Neuron (in vitro differentiated cells): Measurements from ENCODE around the gene CLK2.
A peak's percentile ranks its signal among the peaks of the same experiment; 100 is the strongest.

Experiments used
- H2AFZ ChIP-seq: one replicate; pipeline ENCODE4 v1.6.1; 2013; ENCODE audit warnings: low read depth, mild to moderate bottlenecking, inconsistent platforms, low read length, moderate library complexity
- H3K27me3 ChIP-seq: one replicate; pipeline ENCODE4 v1.6.1; 2013; ENCODE audit warnings: low read length; ENCODE audit not compliant: insufficient read depth
- H3K36me3 ChIP-seq: one replicate; pipeline ENCODE4 v1.6.1; 2013; ENCODE audit warnings: low read length; ENCODE audit not compliant: insufficient read depth
- H3K4me1 ChIP-seq: one replicate; pipeline ENCODE4 v1.6.1; 2013; ENCODE audit warnings: low read length; ENCODE audit not compliant: insufficient read depth
- H3K4me3 ChIP-seq: 2 replicates; pipeline ENCODE4 v1.5.1; 2013; ENCODE audit warnings: mild to moderate bottlenecking, low read length, moderate library complexity
- H3K9me3 ChIP-seq: one replicate; pipeline ENCODE4 v1.6.1; 2013; ENCODE audit warnings: low read length

The CLK2 gene

DNA sequence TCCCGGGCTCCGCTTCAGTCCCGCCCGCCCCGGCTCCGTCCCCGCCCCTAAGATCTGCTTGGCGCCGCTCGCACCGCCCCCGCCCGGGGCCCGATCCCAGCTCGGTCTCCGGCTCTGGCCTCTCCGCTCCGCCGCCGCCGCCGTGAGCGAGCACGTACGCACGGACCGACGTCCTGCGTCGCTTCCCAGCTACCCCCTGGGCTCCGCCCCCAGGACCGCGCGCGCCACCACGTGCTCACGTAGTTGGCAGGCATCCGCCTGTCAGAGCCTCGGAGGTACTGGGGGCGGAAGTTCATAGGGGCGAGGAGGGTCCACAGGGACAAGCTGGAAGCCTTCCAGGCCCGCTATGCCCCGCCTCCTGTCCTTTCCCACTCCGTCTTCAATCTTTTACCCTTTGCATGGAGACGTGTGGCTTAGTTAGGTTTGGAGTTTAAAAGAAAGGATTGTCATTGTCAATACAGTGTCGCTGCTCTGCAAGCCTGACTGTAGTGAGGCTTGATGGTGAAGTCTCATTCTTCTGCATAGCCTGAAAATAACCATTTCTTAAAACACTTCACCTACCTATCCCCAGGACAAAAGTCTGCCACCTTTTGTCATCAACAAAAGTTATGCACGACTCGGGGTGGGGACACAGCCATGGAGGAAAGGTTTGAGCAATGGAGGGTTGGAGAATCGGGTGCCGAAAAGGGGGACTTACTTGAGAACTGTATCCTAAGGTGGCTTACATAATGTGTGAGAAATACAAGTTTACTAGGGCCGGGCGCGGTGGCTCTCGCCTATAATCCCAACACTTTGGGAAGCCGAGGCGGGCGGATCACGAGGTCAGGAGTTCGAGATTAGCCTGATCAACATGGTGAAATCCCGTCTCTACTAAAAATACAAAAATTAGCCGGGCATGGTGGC is at the start of gene CLK2:
Gene CLK2 (minus strand): TSS at position 162 of the 903 bp plus-strand sequence. CDS start 2,527 bp downstream, outside the sequence.
- Histone ChIP-seq H3K27me3 (no peaks in the 10 kb centered on the region), H3K36me3 (peaks cover 27% of the 10 kb centered on the region), H2AFZ (peak within 1 kb of the TSS; percentile 81), H3K4me1 (peaks cover 16% of the 10 kb centered on the region), H3K4me3 (peak within 1 kb of the TSS; percentile 91), H3K9me3 (no peaks in the 10 kb centered on the region)

DNA sequence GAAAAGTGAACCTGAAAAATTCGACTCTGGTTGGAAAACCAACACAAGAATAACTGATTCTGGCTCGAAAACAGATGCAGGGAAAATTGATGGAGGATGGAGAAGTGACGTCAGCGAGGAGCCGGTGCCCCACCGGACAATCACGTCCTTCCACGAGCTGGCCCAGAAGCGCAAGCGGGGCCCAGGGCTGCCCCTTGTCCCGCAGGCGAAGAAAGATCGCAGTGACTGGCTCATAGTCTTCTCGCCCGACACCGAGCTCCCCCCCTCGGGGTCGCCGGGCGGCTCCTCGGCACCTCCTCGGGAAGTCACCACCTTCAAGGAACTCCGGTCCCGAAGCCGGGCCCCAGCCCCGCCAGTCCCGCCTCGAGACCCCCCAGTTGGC is 49.3 kb upstream of the CLK2 start:
- peaks cover 46% of the 10 kb centered on the region for H3K36me3 ChIP-seq

DNA sequence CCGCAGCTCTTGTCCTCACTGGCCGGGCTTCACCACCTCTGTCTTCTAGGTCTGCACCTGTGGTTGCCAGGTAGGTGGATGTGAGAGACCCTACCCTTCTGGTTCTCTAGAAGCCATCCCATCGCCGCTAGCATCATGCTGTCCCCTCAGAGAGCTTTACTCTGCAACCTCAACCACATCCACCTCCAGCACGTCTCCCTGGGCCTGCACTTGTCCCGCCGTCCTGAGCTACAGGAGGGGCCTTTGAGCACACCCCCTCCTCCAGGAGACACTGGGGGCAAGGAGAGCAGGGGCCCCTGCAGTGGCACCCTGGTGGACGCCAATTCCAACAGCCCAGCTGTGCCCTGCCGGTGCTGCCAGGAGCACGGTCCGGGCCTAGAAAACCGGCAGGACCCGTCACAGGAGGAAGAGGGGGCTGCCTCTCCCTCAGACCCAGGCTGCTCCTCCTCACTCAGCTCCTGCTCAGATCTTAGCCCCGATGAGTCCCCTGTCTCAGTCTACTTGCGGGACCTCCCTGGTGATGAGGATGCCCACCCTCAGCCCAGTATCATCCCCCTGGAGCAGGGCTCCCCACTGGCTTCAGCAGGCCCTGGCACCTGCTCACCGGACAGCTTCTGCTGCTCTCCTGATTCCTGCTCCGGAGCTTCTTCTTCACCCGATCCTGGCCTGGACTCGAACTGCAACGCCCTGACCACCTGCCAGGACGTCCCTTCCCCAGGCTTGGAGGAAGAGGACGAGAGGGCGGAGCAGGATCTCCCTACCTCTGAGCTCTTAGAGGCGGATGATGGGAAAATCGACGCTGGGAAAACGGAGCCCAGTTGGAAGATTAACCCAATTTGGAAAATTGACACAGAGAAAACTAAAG is 48.6 kb upstream of the CLK2 start:
- no peak overlapping the region for H2AFZ ChIP-seq
- no peaks in the 10 kb centered on the region for H3K9me3 ChIP-seq
- H3K27me3 ChIP-seq: no peaks in the 10 kb centered on the region
- H3K4me1 ChIP-seq: peaks cover 26% of the 10 kb centered on the region
- H3K36me3 ChIP-seq: peaks cover 47% of the 10 kb centered on the region
- peak overlapping the region; percentile 72 for H3K4me3 ChIP-seq

More for the DNA sequence above, 49.3 kb upstream of the CLK2 start:
- Histone ChIP-seq H3K27me3 (no peaks in the 10 kb centered on the region), H2AFZ (no peak overlapping the region), H3K4me1 (peaks cover 26% of the 10 kb centered on the region), H3K4me3 (peak overlapping the region; percentile 72), H3K9me3 (no peaks in the 10 kb centered on the region)

DNA sequence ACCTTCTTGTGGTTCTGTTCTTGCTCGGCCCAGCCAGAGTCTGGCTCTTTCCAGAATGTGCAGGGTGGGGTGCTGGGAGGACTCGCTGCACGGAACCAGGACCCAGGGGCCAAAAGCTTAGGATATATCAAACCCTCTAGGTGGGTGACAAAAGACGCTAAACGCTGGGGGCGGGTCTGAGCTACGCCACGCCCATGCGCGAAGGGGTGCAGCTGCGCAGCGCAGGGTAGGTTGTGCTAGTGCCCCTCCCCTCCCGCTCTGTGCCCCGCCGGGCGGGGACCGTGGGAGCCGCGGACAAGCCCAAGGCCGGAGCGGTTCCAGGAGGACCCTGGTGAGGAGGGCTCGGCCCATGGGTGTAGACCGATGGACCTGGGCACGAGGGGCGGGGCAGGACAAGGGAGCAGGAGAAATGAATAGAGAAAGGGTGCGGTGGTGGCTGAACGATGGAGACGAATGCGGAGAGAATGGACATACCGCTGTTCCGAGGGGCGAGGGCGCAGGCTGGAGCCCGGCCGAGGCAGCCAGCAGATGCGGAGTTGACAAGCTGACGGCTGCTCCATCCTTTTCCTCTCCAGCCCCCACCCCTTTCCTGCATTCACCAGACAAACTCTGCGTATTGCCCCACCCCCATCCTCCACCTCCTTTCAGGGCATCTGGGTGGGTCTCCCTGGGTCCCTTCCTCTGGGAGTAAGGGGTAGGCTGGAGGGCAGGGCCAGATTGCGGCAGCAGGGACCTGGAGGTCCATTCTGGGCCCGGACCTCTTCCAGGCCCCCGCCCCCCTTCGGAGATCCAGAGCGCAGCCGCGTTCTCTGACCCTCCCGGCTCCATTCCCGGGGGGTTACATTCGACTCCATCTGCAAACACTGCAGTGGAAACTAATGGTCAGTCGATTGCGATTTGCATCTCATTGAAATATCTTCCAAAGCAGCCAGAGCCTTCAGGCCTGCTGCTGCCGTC is 47.6 kb upstream of the CLK2 start, which contains the start of gene RUSC1:
Gene RUSC1 (plus strand): TSS at position 234 of the 957 bp plus-strand sequence. CDS start 880 bp downstream, outside the sequence.
- Histone ChIP-seq H3K36me3 (peaks cover 49% of the 10 kb centered on the region), H3K4me1 (peaks cover 26% of the 10 kb centered on the region), H2AFZ (no peak within 1 kb of the TSS), H3K27me3 (no peaks in the 10 kb centered on the region), H3K9me3 (no peaks in the 10 kb centered on the region), H3K4me3 (no peak within 1 kb of the TSS)

DNA sequence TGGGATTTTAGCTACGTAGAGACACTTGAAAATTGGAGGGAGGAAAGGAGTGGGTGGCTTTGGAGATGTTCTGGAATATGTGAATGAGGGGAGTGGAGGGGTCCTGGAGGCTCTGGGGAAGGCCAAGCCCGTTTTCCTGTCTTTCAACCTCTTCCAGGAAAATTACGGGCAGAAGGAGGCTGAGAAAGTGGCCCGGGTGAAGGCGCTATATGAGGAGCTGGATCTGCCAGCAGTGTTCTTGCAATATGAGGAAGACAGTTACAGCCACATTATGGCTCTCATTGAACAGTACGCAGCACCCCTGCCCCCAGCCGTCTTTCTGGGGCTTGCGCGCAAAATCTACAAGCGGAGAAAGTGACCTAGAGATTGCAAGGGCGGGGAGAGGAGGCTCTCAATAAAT is 46.9 kb upstream of the CLK2 start:
- Histone ChIP-seq H3K36me3 (peaks cover 49% of the 10 kb centered on the region), H3K4me3 (no peak overlapping the region), H2AFZ (no peak overlapping the region)

DNA sequence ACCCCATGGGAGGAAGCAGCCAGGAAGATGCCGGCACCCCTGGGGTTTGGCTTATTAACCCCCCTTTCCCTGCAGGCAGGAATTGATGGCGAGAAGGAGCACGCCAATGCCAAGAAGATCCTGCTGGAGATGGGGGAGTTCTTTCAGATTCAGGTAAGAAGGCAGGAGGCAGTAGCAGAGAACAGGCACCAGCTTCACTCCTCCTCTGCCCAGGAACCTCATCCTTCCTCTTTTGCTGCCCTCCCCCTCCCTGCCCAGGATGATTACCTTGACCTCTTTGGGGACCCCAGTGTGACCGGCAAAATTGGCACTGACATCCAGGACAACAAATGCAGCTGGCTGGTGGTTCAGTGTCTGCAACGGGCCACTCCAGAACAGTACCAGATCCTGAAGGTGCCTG is 46.2 kb upstream of the CLK2 start:
- no peak overlapping the region for H3K4me3 ChIP-seq
- H2AFZ ChIP-seq: no peak overlapping the region
- H3K4me1 ChIP-seq: peaks cover 20% of the 10 kb centered on the region
- H3K27me3 ChIP-seq: no peaks in the 10 kb centered on the region
- H3K36me3 ChIP-seq: peaks cover 54% of the 10 kb centered on the region
- H3K9me3 ChIP-seq: no peaks in the 10 kb centered on the region

More for the DNA sequence above, 46.9 kb upstream of the CLK2 start:
- H3K27me3 ChIP-seq: no peaks in the 10 kb centered on the region
- no peaks in the 10 kb centered on the region for H3K9me3 ChIP-seq
- H3K4me1 ChIP-seq: peaks cover 23% of the 10 kb centered on the region

DNA sequence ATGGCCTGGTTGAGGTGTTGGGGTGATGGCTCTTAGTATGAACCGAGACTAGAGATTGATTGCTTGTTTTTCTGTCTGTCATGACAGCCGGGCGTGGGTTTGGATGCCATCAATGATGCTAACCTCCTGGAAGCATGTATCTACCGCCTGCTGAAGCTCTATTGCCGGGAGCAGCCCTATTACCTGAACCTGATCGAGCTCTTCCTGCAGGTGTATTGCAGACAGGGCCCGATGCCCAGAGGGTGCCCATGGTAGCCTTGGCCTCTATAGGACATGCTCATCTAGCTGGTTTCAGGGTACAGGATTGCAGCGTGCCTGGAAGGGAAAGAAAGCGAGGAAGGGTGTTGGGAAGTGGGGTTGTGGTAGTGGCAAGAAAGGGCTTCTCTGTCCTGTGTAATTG is 44.8 kb upstream of the CLK2 start:
- H3K27me3 ChIP-seq: no peaks in the 10 kb centered on the region
- no peak overlapping the region for H3K4me3 ChIP-seq
- H3K9me3 ChIP-seq: no peaks in the 10 kb centered on the region
- H3K4me1 ChIP-seq: peaks cover 20% of the 10 kb centered on the region
- no peak overlapping the region for H2AFZ ChIP-seq
- peaks cover 67% of the 10 kb centered on the region for H3K36me3 ChIP-seq

DNA sequence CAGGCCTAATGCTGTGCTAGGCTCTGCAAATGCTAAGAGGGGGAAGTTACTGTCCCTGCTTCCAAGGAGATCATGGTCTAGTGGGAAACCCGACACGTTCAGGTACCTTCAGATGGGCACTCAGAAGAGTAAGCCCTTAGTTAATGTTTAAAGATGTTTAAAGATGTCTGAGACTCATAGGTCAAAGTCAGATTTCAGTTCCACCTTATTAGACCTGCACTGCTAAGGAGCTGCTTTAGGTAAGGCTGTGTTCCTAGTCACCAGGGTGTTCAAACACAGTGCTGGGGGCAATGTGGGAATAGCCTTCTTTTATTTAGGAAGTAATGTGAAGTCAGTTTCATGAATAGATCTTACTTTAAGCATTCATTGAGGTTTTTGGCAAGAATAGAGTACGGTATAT is 43.6 kb upstream of the CLK2 start:
- Histone ChIP-seq H3K27me3 (no peaks in the 10 kb centered on the region), H3K36me3 (peaks cover 76% of the 10 kb centered on the region)

DNA sequence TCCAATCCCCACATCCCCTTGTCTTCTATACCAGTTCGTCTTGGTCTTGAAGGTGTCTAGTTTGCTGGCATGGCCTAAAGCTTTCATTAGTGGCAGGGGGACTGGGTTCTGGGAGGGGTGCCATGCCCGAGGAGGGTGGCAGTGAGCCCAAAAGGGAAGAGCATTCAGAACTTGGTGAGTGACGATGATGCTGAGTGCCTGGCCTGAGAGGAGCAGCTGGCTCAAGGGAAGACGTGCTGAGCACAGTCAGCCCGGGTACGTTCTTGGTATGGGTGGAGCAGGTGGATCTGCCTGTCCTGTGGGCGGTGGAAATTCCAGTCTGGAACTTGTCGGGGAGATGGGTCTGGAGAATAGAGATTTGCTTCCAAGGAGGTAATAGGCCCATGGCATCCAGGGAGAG is 40.0 kb upstream of the CLK2 start:
- Histone ChIP-seq H3K4me3 (no peak overlapping the region), H3K27me3 (no peaks in the 10 kb centered on the region), H2AFZ (no peak overlapping the region), H3K9me3 (no peaks in the 10 kb centered on the region), H3K4me1 (peaks cover 16% of the 10 kb centered on the region), H3K36me3 (peaks cover 58% of the 10 kb centered on the region)

More for the DNA sequence above, 43.6 kb upstream of the CLK2 start:
- Histone ChIP-seq H3K9me3 (no peaks in the 10 kb centered on the region), H3K4me3 (no peak overlapping the region), H3K4me1 (peaks cover 13% of the 10 kb centered on the region), H2AFZ (no peak overlapping the region)

DNA sequence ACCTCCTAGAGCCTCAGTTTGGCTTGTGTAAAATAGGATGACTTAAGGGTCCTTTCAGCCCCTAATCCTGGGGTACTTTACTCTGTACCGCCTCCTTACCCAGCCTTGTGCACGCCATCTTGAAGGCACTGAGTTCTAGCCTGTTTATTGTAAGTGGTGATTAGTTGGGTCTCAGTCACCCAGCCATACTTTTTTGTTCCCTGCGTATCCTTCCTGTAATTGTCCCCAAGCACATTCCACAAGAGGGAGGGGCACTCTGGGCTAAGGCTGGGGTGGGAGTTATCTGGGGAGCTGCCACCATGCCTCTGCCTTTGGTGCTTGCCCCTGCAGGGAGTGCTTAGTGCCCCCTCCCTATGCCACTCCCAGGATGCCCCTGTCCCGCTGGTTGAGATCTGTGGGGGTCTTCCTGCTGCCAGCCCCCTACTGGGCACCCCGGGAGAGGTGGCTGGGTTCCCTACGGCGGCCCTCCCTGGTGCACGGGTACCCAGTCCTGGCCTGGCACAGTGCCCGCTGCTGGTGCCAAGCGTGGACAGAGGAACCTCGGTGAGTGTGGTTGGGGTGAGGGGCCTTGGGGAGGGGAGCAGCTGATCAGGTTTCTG is 36.2 kb upstream of the CLK2 start:
- Histone ChIP-seq H3K9me3 (no peaks in the 10 kb centered on the region), H3K4me1 (peaks cover 17% of the 10 kb centered on the region), H3K36me3 (peaks cover 32% of the 10 kb centered on the region), H2AFZ (no peak overlapping the region), H3K27me3 (no peaks in the 10 kb centered on the region), H3K4me3 (peak overlapping the region; percentile 66)

DNA sequence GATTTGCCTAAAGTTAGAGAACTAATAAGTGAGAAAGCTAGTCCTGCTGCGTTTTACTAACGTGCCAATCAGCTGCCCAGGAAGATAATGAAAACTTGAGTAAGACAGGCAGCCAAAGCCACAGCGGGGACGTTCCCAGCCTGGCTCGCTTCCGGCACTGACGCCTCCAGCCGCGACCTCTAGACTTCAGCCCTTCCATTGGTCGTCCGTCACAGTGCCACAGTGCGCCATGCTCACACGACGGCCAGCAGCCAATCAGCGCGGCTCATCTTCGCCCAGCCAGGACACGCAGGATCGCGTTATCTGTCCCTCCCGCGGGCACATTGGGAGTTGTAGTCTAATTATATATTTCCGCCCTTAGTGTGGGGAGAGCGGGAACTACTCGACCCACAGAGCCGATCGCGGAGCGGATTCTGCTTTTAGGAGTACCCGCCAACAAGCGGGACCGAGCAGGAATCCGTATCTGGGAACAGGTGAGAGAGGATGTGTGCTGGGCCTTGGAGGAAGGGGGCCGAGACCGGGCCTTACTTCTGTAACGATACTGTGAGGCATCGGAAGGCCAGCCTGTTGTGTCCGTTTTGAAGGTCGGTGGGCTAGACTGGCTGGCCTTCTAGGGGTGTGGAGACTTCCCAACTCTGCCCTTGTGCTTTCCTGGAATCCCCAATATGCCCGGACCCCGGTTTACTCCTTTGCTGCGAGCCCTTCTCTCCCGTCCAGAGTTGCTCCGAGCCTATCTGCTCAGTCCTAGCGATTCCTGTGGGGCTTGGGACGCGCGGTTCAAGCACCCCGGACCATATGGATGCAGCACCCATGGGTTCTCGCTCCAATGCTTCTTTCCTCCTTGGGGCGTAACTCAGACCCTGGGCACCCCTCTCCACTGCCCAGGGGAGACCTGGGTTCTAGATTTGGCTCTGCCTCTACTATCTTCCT is 35.5 kb upstream of the CLK2 start, which contains the start of gene FDPS:
Gene FDPS (plus strand): TSS at position 374 of the 930 bp plus-strand sequence. CDS start 924 bp downstream, outside the sequence.
- H3K27me3 ChIP-seq: no peaks in the 10 kb centered on the region
- peaks cover 25% of the 10 kb centered on the region for H3K36me3 ChIP-seq
- no peak within 1 kb of the TSS for H2AFZ ChIP-seq
- peak within 1 kb of the TSS; percentile 66 for H3K4me3 ChIP-seq
- peaks cover 17% of the 10 kb centered on the region for H3K4me1 ChIP-seq
- H3K9me3 ChIP-seq: no peaks in the 10 kb centered on the region
